GM19351 (cell line): Measurements from ENCODE around the gene CCDC92.

Experiments
- ATAC-seq: cut with Tn5 transposase; IDR thresholded peaks from one replicate; pipeline ENCODE4 v1.9.1; 2021; ENCODE audit warnings: mild to moderate bottlenecking, moderate library complexity; ENCODE audit not compliant: unreplicated experiment

The CCDC92 gene

GRCh38 chr12:123891516-123892179, 81.0 kb downstream of the CCDC92 start:
- ATAC-seq: no peak

DNA sequence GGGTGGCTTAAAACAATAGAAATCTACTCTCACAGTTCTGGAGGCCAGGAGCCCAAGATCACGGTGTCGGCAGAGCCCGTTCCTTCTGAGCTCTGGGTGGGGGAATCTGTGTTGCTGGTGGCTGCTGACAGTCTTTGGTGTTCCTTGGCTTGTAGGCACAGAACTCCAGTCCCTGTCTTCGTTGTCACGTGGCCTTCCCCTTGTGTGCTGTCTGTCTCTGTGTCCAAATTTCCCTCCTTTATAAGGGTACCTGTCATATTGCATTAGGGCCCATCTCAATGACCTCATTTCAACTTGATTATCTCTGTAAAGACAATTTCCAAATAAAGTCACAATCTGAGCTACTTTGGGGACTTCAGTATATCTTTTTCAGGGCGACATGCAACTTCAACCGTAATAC, 81.6 kb downstream of the CCDC92 start:
- ATAC-seq: no peak

GRCh38 chr12:123890536-123890902, 82.1 kb downstream of the CCDC92 start:
- ATAC-seq: no peak

DNA sequence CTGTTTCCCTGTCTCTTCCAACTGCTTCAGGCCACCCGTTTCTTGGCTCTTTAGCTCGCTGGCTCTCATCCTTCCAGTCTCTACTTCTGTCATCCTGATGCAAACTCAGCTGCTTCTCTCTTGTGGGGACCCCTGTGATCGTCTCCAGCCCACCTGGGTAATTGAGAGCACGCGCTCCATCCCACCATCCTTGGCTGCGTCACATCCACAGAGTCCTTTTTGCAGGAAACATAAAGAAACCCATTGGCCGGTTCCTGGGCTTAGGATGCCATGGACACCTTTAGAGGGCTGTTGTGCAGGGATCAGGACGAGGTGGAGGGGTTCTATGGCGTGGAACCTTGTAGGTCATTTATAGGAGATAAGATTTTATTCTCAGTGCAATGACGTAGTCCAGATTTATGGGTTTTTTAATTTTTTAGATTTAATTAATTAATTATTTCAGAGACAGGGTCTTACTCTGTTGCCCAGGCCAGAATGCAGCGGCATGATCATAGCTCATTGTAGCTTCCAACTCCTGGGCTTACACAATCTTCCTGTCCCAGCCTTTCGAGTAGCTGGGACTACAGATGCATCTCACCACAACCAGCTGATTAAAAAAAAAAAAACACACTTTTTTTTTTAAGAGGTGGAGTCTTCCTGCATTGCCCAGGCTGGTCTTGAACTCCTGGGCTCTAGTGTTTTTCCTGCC, 82.6 kb downstream of the CCDC92 start:
- no peak for ATAC-seq

DNA sequence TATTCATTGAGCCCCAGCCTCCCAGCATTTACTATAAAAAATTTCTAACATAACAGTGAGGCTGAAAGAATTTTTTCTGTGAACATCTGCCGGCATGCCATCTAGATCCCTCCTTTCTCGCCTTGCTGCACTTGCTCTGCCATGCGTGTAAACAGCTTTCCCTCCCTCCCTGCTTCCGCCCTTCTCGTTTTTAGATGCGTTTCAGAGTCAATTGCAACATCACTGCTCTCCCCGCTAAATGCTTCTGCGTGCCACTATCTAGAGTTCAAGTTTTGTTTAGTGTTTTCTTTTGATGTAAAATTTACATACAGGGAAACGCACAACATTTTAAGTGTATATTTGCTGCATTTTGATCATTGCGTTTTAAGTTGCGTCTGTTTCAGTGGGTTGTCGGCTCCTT, 83.6 kb downstream of the CCDC92 start:
- ATAC-seq: no peak

DNA sequence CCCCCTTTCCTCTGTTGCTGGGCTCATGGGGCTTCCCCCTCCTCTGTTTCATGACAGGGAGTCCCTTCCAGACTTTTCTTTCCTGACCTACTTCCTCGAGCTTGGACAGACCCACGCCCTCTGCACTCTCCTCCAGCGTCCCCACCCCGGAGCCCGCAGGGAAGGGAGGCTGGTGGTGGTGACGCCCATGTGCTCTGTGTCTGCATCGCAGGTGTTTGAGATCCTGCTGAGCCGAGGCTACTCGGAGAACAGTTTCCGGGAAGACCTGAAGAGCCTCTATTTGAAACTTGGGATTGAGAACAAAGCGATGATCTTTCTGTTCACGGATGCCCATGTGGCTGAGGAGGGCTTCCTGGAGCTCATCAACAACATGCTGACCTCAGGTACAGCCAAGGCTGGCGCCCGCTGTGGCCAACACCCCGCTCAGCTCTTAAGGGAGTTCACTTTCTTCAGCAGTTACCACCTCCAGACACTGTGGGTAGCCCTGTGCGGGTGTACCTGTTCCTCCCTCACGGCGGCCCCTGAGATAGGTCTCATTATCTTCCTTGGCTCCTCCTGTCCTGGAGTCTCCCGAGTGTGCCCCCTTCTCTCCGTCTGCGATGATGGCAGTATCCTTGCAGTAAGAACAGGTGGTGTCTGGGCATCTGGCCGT, 85.6 kb downstream of the CCDC92 start:
- no peak for ATAC-seq

DNA sequence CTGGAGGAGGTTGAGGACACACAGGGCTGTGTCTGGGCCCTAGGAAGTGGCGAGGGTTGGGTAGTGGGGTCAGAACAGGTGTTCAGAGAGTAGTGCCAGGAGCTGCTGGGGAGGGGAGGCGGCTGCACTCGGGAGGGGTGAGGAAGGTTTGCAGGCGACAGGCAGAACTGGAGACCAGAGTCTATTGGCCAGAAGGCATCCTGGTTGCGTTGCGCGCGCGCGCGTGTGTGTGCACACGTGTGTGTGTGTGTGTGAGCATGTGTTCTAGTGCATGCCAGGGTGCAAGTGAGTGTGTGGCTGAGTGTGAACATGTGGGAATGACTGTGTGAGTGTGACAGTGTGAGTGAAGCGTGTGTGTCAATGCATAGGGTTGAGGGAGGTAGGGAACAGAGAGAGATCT, 86.4 kb downstream of the CCDC92 start:
- ATAC-seq: no peak
